HG03060 (cell line): ENCODE data around the gene WNT7A.
"Not testable (repeated sequence)": the region's sequence is repeated elsewhere in the genome, so short reads cannot be mapped to it uniquely, and the experiment has no call there.

Source experiments
- ATAC-seq: cut with Tn5 transposase; IDR thresholded peaks from one replicate; pipeline ENCODE4 v1.9.1; 2021; ENCODE audit warnings: low read depth, moderate number of reproducible peaks; ENCODE audit not compliant: unreplicated experiment

The WNT7A gene

DNA sequence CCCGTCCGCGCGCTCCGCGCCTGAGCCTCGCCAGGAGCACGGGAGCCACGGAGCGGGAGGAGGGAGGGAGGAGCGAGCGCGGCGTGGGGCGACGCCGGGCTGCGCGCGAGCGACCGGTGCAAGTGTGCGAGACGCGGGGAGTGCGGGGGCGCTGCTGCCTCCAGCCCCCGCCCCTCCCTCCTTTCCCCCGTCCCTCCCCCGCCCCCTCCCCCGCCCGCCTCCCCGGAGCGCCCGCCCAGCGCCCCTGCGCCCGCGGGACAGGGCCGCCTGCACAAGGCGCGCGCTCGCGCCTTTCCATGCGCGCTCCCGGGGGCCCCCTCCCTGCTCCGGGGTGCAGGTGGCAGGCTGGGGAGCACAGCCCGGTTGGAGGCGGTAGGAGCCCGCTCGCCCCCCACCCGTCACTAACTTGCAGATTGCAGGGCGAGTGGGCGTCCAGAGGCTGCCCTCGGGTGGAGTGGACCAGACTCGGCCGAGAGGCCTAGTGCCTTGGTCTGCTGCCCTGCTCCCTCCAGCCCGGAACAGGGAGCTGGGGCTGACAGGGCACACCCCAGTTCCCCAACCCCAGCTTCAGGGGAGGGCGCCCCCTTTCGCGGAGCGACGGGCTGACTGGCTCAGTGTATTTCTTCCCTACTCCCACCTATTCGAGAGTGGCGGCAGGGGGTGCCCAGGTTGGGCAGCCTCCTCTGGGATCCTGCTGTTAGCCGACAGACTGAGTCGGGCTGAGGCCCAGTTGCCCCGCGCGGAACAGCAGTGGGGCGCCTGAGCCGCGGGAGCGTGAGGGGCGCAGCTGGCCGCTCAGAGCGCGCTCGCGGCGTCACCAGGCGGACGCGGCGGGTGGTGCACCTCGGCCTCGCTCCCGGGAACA is at the start of gene WNT7A:
Gene WNT7A, minus strand, starts transcription at position 126 of the 865 bp plus-strand sequence. CDS start 255 bp downstream, outside the sequence.
- no peak for ATAC-seq

DNA sequence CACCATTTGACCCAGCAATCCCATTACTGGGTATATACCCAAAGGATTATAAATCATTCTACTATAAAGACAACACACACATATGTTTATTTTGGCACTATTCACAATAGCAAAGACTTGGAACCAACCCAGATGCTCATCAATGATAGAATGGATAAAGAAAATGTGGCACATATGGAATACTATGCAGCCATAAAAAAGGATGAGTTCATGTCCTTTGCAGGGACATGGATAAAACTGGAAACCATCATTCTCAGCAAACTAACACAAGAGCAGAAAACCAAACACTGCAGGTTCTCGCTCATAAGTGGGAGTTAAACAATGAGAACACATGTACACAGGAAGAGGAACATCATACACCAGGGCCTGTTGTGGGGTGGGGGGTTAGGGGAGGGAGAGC is 48.9 kb upstream of the WNT7A start:
- not testable (repeated sequence) for ATAC-seq

GRCh38 chr3:13927295-13927694 is 47.4 kb upstream of the WNT7A start:
- ATAC-seq: no peak

GRCh38 chr3:13916375-13916774 is 36.5 kb upstream of the WNT7A start:
- no peak for ATAC-seq

DNA sequence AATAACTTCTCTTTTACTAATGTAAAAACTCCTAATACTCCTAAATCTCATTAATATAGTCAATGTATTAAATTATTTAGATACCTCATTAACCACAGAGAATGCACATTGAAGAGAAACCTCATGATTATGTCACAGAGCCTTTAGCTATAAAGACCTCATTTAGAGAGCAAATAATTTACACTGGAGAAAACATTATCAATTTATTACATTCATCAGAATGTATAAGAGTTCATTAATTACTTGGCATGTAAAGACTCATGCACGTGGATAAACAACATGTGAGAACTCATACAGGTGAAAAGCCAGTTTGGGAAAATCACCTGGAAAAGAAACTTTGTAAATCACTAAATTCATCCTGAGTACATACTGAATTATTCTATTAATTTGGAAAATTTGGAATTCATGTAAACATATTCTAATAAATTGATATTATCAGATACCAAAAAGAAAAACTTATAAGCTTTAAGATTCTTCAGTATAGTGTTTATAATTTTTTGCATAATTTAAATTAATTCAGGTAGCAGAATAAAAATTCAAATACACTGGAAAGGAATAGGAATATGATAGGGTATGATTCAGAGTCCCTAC is 22.9 kb upstream of the WNT7A start:
- no peak for ATAC-seq

GRCh38 chr3:13901935-13902584 is 22.2 kb upstream of the WNT7A start:
- ATAC-seq: no peak

- no peak for ATAC-seq
Measured at GRCh38 chr3:13898346-13898745, 18.5 kb upstream of the WNT7A start.

GRCh38 chr3:13896473-13897154 is 16.7 kb upstream of the WNT7A start:
- no peak for ATAC-seq

DNA sequence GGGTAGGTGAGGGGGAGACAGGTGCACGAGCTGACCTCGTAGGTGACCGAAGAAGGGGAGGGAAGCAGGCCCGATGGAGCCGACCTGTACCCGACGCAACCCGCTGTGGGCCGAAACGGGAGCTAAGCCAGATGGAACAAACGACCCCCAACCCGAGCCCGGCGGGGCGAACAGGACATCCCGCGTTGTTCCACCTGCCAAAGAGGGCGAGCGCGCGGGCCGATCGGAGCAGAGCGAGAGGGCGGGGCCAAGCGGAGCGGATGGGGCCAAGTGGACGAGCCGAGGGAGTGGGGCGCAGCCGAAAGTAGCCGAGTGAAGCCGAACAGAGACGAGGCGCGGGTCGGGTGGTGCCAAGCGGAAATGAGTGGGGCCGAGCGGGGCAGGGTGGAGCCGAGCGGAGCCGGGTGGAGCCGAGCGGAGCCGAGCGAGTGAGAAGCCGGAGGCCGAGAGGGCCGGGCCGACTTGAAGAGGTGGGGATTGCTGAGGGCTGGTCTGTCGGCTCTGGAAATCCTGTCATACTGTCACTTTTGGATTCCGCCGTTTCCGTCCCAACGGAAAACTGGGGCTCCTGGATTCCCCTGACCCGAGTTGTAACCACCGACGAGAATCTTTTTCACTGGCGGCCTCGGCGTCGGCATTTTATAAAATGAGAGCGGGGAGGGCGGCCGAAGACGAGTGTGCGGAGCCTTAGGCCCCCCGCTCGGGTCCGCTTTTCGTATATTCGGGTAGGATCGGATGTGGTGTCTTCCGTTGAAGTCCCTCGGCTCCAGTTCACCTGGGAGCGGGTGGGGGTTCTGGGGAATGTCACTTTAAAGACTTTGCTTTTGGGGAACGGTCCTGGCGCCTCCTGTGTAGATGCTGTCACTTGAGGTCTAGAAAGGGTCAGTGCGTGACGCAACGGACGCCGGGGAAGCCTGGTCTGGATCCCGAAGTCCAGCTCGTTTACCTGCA is 15.6 kb upstream of the WNT7A start:
- peak; percentile 91 for ATAC-seq

- no peak for ATAC-seq
Measured at GRCh38 chr3:13894807-13895154, 14.9 kb upstream of the WNT7A start.

- ATAC-seq: no peak
Measured at GRCh38 chr3:13894096-13894806, 14.4 kb upstream of the WNT7A start.

DNA sequence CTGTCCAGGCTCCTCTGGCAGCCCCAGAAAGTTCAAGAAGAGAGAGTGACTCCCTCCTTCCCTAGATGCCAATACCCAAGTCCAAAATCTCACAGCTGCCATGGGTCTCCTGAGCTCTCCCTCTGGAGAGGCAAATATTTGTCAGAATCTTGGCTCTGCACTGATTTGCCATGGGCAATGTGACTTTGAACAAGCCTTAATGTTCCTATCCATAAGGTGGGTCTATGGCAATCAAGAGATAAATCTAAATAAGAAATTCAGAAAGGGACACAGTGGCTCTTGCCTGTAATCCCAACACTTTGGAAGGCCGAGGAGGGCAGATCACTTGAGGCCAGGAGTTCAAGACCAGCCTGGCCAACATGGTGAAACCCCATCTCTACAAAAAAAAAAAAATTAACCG is 12.4 kb upstream of the WNT7A start:
- ATAC-seq: no peak

- ATAC-seq: no peak
Measured at GRCh38 chr3:13891492-13892073, 11.7 kb upstream of the WNT7A start.

DNA sequence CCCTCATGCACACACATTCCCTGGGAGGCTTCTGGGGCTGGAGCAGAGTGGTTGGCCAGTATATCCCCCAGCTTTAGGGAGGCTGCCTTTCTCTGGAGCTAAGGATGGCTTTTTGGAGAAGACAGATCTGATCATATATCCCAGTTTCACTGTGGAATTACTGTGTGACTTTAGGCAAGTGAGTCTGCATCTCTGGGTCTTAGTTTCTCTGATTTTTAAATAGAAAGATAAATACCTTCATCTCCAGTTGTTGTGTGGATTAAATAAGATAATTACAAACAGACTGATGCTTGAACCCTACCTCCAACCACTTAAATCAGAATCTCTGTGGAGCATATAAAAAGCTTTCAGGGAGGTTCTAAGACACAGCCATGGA is 11.1 kb upstream of the WNT7A start:
- no peak for ATAC-seq

DNA sequence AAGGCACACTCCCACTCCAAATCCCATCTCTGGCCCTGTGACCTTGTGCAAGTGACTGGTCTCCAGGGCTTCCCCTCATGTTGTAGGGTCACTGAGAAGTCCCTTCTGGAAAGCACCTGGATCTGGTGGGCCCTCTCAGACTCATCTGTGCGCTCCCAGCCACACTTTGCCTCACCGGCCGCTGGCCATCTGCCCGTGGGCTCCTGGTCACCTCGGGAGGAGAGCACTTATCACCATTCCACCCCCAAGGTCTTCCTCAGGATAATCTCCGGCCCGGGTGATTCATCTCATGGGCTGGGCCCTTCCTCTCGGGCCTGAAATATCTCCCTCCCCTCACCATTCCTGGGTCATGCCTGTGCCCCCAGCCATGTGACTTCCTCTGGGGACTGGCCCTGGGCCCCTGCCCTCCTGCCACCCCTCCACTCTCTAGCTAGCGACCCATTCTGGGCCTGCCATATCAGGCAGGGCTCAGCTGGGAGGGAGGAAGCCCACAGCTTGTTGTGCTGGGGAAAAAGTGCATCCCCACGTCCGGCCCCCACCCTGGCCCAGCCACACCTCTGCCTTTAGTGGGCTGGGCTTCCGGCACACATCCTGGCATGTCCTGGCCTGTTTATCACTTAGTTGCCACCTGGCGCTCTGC is 10.6 kb upstream of the WNT7A start:
- ATAC-seq: no peak

DNA sequence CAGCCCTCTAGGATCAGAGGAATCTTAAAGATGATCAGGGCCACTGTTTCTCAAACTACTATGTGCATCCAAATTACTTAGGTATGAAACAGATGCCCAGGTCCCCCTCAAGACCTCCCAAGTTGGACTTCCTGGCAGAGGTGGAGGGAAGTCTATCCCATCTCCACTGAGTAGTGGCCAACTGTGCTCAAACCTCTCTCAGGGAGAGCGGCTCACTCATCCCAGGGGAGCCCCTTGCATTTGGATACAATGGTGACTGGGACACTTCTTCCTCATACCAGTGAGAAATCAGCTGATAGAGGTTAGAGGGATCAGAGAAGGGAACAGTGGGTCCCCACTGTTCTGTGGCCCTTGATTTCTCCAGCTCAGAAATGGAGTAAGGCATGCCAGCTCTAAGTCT is 8.7 kb upstream of the WNT7A start:
- no peak for ATAC-seq

- ATAC-seq: no peak
Measured at GRCh38 chr3:13887495-13888300, 7.8 kb upstream of the WNT7A start.
